HepG2 (cell line): ENCODE data around the gene MTA3. TPM values are rescaled to one million over a fixed set of nuclear protein-coding genes. Genes with fewer than 3 reads are reported as not detected.

ENCODE experiments used
- DBP ChIP-seq: sonication (generic); formaldehyde crosslinking; IDR thresholded peaks from 2 replicates; pipeline ENCODE4 v1.4.0; 2020; ENCODE audit warnings: missing genetic modification reagents; ENCODE audit errors: not compliant biosample characterization
- SNRNP70 ChIP-seq: fragments of 200-400 bp; formaldehyde crosslinking; IDR thresholded peaks from 2 replicates; pipeline ENCODE4 v1.6.1; 2017; ENCODE audit warnings: mild to moderate bottlenecking, low read depth, low read length, moderate library complexity
- ZMAT5 ChIP-seq: sonication (generic); formaldehyde crosslinking; IDR thresholded peaks from 2 replicates; pipeline ENCODE4 v1.5.0; 2020; ENCODE audit warnings: mild to moderate bottlenecking, low read depth, missing genetic modification reagents, borderline replicate concordance
- ZNF687 ChIP-seq: sonication (generic); formaldehyde crosslinking; IDR thresholded peaks from 2 replicates; pipeline ENCODE4 v1.5.1; 2020; ENCODE audit warnings: mild to moderate bottlenecking, missing genetic modification reagents, moderate library complexity
- ZNF704 ChIP-seq: sonication (generic); formaldehyde crosslinking; IDR thresholded peaks from 2 replicates; pipeline ENCODE4 v1.8.1; 2023; ENCODE audit warnings: mild to moderate bottlenecking, inconsistent platforms, moderate library complexity, missing genetic modification reagents, borderline replicate concordance
- polyA plus RNA-seq, 8 experiments: library from polyadenylated mRNA; depleted of rRNA in 3 of 8; stranded (reverse) in 7 of 8; unstranded in 1 of 8; fragments of >200 nt; fragmentation: Illumina TruSeq in 4 of 8; extraction: Trizol in 4 of 8; gene quantifications; 2 replicates each; pipeline versions ENCODE4 v1.2.1 to v1.2.3, GENCODE V29; 2011 to 2016; ENCODE audit warnings: low read depth in 4 of 8, missing spikeins in 1 of 8, mixed read lengths in 1 of 8; ENCODE audit not compliant: insufficient read depth in 1 of 8
- total RNA-seq, 5 experiments: library from RNA; depleted of rRNA; stranded (reverse); fragments of >200 nt; fragmentation: Illumina TruSeq; extraction: Trizol; gene quantifications; 2 replicates each; pipeline ENCODE4 v1.2.3, GENCODE V29; 2016; ENCODE audit warnings: low read depth in 1 of 5
- TF ChIP-seq, protein P1 (sequence below): IDR thresholded peaks from 2 replicates; pipeline ENCODE4 v1.6.1; 2016; ENCODE audit warnings: control low read depth
- TF ChIP-seq, protein P2 (sequence below), 2 experiments: sonication (generic) in 1 of 2; formaldehyde crosslinking in 1 of 2; IDR thresholded peaks; 2 replicates each; pipeline versions ENCODE4 v1.5.1 to v1.6.1; 2011 to 2020; ENCODE audit warnings: borderline replicate concordance in 1 of 2, low read depth in 1 of 2, low read length in 1 of 2, mild to moderate bottlenecking in 1 of 2, missing genetic modification reagents in 1 of 2, moderate library complexity in 1 of 2

MTA3 gene
- total and polyA plus RNA-seq, 2 of the 13 experiments (the other 11 are each of a cell fraction or from before 2014, with no cell fraction given), result 48.8 to 77.8 TPM

DNA sequence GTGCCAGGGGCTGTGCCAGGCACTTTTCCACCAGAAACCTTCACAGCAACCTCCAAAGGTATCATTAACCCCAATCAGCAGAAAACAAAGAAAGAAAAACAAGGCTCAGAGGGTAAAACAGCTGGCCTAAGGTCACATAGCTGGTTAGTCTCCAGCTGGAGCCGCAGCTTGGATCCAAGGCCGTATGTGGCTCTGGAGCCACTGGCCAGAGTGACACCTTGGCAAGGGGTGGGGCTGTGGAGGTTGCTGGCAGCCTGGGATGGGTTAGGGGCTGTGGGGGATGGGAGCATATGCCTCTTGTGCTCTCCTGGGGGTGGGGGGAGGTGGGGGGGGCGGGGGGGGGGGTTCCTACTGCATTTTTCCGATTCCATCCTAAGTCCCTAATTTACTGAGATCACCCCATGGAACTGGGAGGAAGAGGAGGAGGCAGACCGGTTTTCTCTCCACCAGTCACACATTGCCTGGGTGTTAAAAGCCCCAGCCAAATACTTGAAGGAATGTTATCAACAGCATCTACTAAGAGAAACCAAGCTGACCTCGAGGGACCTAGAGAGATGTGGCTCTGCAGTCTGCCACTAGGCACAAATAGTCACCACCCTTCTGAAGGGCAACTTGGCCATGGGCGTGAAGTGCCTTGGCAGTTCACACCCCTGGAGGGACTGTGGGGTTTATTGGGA lies 215.9 kb downstream of the MTA3 start (continued):
- TF ChIP-seq DBP, result no peak
- no peak for TF ChIP-seq ZMAT5 (CRISPR knock-in tag)
- TF ChIP-seq ZNF687 (CRISPR knock-in tag), result peak; percentile 36; the same call in 1 of the 2 replicates
- TF ChIP-seq, protein P1, sequence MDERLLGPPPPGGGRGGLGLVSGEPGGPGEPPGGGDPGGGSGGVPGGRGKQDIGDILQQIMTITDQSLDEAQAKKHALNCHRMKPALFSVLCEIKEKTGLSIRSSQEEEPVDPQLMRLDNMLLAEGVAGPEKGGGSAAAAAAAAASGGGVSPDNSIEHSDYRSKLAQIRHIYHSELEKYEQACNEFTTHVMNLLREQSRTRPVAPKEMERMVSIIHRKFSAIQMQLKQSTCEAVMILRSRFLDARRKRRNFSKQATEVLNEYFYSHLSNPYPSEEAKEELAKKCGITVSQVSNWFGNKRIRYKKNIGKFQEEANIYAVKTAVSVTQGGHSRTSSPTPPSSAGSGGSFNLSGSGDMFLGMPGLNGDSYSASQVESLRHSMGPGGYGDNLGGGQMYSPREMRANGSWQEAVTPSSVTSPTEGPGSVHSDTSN (CRISPR knock-in tag), result no peak
- no peak for TF ChIP-seq ZNF704 (CRISPR knock-in tag)
- TF ChIP-seq, protein P2, sequence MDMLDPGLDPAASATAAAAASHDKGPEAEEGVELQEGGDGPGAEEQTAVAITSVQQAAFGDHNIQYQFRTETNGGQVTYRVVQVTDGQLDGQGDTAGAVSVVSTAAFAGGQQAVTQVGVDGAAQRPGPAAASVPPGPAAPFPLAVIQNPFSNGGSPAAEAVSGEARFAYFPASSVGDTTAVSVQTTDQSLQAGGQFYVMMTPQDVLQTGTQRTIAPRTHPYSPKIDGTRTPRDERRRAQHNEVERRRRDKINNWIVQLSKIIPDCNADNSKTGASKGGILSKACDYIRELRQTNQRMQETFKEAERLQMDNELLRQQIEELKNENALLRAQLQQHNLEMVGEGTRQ (IDR thresholded peaks at IDR 0.05; ENCODE audit: low read depth, low read length), result no peak
- TF ChIP-seq, protein P2 (CRISPR knock-in tag; IDR thresholded peaks at IDR 0.05; ENCODE audit: borderline replicate concordance), result no peak
- no peak for TF ChIP-seq SNRNP70
